K562 (cell line): ENCODE measurements around the gene SPATA16. TPM values are rescaled to one million over a fixed set of nuclear protein-coding genes. Genes with fewer than 3 reads are reported as not detected.
A peak's percentile ranks its signal among the peaks of the same experiment; 100 is the strongest.

Experiments
- CBFA2T2 ChIP-seq: fragments of 450-650 bp; conservative IDR thresholded peaks from 2 replicates; pipeline ENCODE4 v1.6.1; 2017; ENCODE audit warnings: mild to moderate bottlenecking
- CHAMP1 ChIP-seq: fragments of 450-650 bp; IDR thresholded peaks from 2 replicates; pipeline ENCODE4 v1.6.1; 2016; ENCODE audit warnings: mild to moderate bottlenecking
- EP300 ChIP-seq: IDR thresholded peaks from 2 replicates; pipeline ENCODE4 v1.6.1; 2012; ENCODE audit warnings: low read length, improper control_type of control experiment
- ESRRA ChIP-seq: fragments of 450-650 bp; IDR thresholded peaks from 2 replicates; pipeline ENCODE4 v1.6.1; 2014; ENCODE audit warnings: low read depth, mild to moderate bottlenecking, moderate library complexity, borderline replicate concordance
- GABPB2 ChIP-seq: fragments of 250-450 bp; sonication (Bioruptor Pico); conservative IDR thresholded peaks from 2 replicates; pipeline ENCODE4 v1.5.1; 2021; ENCODE audit warnings: mild to moderate bottlenecking
- MCM5 ChIP-seq: fragments of 450-650 bp; IDR thresholded peaks from 2 replicates; pipeline ENCODE4 v1.6.1; 2016; ENCODE audit warnings: low read depth
- MYNN ChIP-seq, 2 experiments: sonication (generic); formaldehyde crosslinking in 1 of 2; IDR thresholded peaks; 2 replicates each; pipeline versions ENCODE4 v1.5.0 to v1.6.1; 2016 to 2020; ENCODE audit warnings: antibody characterized with exemption in 1 of 2, missing genetic modification reagents in 1 of 2
- NFIC ChIP-seq: fragments of 450-650 bp; IDR thresholded peaks from 2 replicates; pipeline ENCODE4 v1.6.1; 2017; ENCODE audit warnings: mild to moderate bottlenecking, inconsistent platforms
- POLR2AphosphoS5 ChIP-seq: IDR thresholded peaks from 2 replicates; pipeline ENCODE4 v1.6.1; 2011; ENCODE audit warnings: mild to moderate bottlenecking, low read depth, low read length, moderate library complexity; ENCODE audit not compliant: control insufficient read depth, insufficient read depth
- SMARCA4 ChIP-seq: fragments of 450-650 bp; IDR thresholded peaks from 2 replicates; pipeline ENCODE4 v1.6.1; 2016
- STAG1 ChIP-seq: sonication (generic); formaldehyde crosslinking; IDR thresholded peaks from 2 replicates; pipeline ENCODE4 v1.5.0; 2020; ENCODE audit warnings: missing genetic modification reagents, borderline replicate concordance
- STAT5A ChIP-seq: IDR thresholded peaks from 2 replicates; pipeline ENCODE4 v1.6.1; 2012; ENCODE audit warnings: low read length, inconsistent platforms, borderline replicate concordance
- TAF7 ChIP-seq: fragments of 450-650 bp; IDR thresholded peaks from 2 replicates; pipeline ENCODE4 v1.6.1; 2016; ENCODE audit warnings: missing genetic modification characterization, missing compliant biosample characterization
- TBL1XR1 ChIP-seq, 2 experiments: IDR thresholded peaks; 2 replicates each; pipeline ENCODE4 v1.6.1; 2012; ENCODE audit warnings: improper control_type of control experiment in 2 of 2, low read length in 2 of 2, mild to moderate bottlenecking in 1 of 2
- TRIM24 ChIP-seq, 2 experiments: fragments of 450-650 bp; IDR thresholded peaks; 2 replicates each; pipeline ENCODE4 v1.6.1; 2016
- TSC22D4 ChIP-seq: fragments of 450-650 bp; IDR thresholded peaks from 2 replicates; pipeline ENCODE4 v1.6.1; 2016; ENCODE audit warnings: missing genetic modification characterization, missing biosample characterization, control low read depth
- ZNF174 ChIP-seq: fragments of 250-450 bp; sonication (Bioruptor Pico); IDR thresholded peaks from 2 replicates; pipeline ENCODE4 v1.4.0; 2020; ENCODE audit warnings: mild to moderate bottlenecking
- ZNF311 ChIP-seq: fragments of 250-450 bp; sonication (Bioruptor Pico); IDR thresholded peaks from 2 replicates; pipeline ENCODE4 v1.4.0; 2020; ENCODE audit warnings: mild to moderate bottlenecking, moderate library complexity
- ZNF436 ChIP-seq: fragments of 250-450, 450-650 bp; sonication (Bioruptor Pico); formaldehyde crosslinking; IDR thresholded peaks from 2 replicates; pipeline ENCODE4 v1.7.0; 2020; ENCODE audit warnings: mild to moderate bottlenecking
- ZSCAN32 ChIP-seq: fragments of 450-650 bp; formaldehyde crosslinking; IDR thresholded peaks from 2 replicates; pipeline ENCODE4 v1.4.0; 2020; ENCODE audit warnings: mild to moderate bottlenecking, moderate library complexity
- polyA plus RNA-seq, 8 experiments: library from polyadenylated mRNA; depleted of rRNA in 4 of 8; stranded (reverse) in 5 of 8; unstranded in 3 of 8; fragments of >200 nt; fragmentation: Nextera tagmentation in 2 of 8; fragmentation: Illumina TruSeq in 1 of 8; extraction: Ambion mirVana in 2 of 8; extraction: Trizol in 1 of 8; gene quantifications; 2 replicates each; pipeline versions ENCODE4 v1.2.1 to v1.2.3, GENCODE V29; 2011 to 2014; ENCODE audit warnings: inconsistent platforms in 1 of 8, missing spikeins in 1 of 8
- total RNA-seq, 7 experiments: library from RNA; depleted of rRNA in 6 of 7; stranded (reverse); fragments of >200 nt in 6 of 7; fragmentation: Illumina TruSeq in 2 of 7; extraction: Trizol in 2 of 7; gene quantifications; 2 replicates each; pipeline versions ENCODE4 v1.2.1 to v1.2.3, GENCODE V29; 2011 to 2021; ENCODE audit warnings: low replicate concordance in 1 of 7
- TF ChIP-seq, protein P1 (sequence below), 2 experiments: fragments of 450-650 bp in 1 of 2; sonication (generic) in 1 of 2; formaldehyde crosslinking in 1 of 2; IDR thresholded peaks in 1 of 2; conservative IDR thresholded peaks in 1 of 2; 2 replicates each; pipeline versions ENCODE4 v1.6.1 to v1.8.1; 2016 to 2023; ENCODE audit warnings: mild to moderate bottlenecking in 2 of 2, moderate library complexity in 2 of 2, inconsistent platforms in 1 of 2, missing genetic modification reagents in 1 of 2
- TF ChIP-seq, protein P2 (sequence below): fragments of 450-650 bp; formaldehyde crosslinking; IDR thresholded peaks from 2 replicates; pipeline ENCODE4 v1.4.0; 2022; ENCODE audit warnings: mild to moderate bottlenecking, moderate library complexity
- TF ChIP-seq, protein P3 (sequence below): fragments of 250-450 bp; sonication (Bioruptor Pico); IDR thresholded peaks from 2 replicates; pipeline ENCODE4 v1.4.0; 2020

SPATA16 gene
- total and polyA plus RNA-seq, 9 of the 15 experiments (the other 6 are each of a cell fraction or from before 2014, with no cell fraction given), result not detected

- TF ChIP-seq CHAMP1, result peak; percentile 66
- TF ChIP-seq SMARCA4, result peak; percentile 92
- no peak for TF ChIP-seq MCM5
- TF ChIP-seq STAT5A, result peak; percentile 65
- TF ChIP-seq CBFA2T2, result peak; percentile 28; the same call in 1 of the 2 replicates
- no peak for TF ChIP-seq ZNF174 (CRISPR knock-in tag)
- TF ChIP-seq TSC22D4, result no peak
- no peak for TF ChIP-seq ESRRA
- TF ChIP-seq GABPB2 (CRISPR knock-in tag), result no peak
- TF ChIP-seq TAF7 (tag), result no peak
- TF ChIP-seq ZNF311, result 0 out of 2 replicates have a peak, but pooled peaks have one; percentile 32
- TF ChIP-seq TRIM24 (IDR thresholded peaks at IDR 0.05), result peak in 1 of 2 experiments; percentile 59; a peak in 2 of 4 replicates
- TF ChIP-seq ZSCAN32 (CRISPR knock-in tag), result no peak
- TF ChIP-seq TBL1XR1 (IDR thresholded peaks at IDR 0.05; ENCODE audit: low read length in 2 of 2), result peak in 1 of 2 experiments; percentile 81; a peak in 2 of 4 replicates
- TF ChIP-seq, protein P1, sequence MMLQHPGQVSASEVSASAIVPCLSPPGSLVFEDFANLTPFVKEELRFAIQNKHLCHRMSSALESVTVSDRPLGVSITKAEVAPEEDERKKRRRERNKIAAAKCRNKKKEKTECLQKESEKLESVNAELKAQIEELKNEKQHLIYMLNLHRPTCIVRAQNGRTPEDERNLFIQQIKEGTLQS (IDR thresholded peaks at IDR 0.05), result peak; percentile 74; the same call in 1 of the 2 replicates
- TF ChIP-seq, protein P1 (CRISPR knock-in tag; conservative IDR thresholded peaks at IDR 0.05), result no peak
- TF ChIP-seq ZNF436, result no peak
- 0 out of 2 replicates have a peak, but pooled peaks have one; percentile 21 for TF ChIP-seq NFIC
- TF ChIP-seq, protein P2, sequence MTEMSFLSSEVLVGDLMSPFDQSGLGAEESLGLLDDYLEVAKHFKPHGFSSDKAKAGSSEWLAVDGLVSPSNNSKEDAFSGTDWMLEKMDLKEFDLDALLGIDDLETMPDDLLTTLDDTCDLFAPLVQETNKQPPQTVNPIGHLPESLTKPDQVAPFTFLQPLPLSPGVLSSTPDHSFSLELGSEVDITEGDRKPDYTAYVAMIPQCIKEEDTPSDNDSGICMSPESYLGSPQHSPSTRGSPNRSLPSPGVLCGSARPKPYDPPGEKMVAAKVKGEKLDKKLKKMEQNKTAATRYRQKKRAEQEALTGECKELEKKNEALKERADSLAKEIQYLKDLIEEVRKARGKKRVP (CRISPR knock-in tag), result peak; percentile 53; the same call in 1 of the 2 replicates
- peak; percentile 87 for TF ChIP-seq EP300
- TF ChIP-seq, protein P3, sequence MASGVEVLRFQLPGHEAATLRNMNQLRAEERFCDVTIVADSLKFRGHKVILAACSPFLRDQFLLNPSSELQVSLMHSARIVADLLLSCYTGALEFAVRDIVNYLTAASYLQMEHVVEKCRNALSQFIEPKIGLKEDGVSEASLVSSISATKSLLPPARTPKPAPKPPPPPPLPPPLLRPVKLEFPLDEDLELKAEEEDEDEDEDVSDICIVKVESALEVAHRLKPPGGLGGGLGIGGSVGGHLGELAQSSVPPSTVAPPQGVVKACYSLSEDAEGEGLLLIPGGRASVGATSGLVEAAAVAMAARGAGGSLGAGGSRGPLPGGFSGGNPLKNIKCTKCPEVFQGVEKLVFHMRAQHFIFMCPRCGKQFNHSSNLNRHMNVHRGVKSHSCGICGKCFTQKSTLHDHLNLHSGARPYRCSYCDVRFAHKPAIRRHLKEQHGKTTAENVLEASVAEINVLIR (CRISPR knock-in tag), result 0 out of 2 replicates have a peak, but pooled peaks have one; percentile 30
- no peak for TF ChIP-seq STAG1 (CRISPR knock-in tag)
- TF ChIP-seq POLR2AphosphoS5, result no peak
- 0 out of 2 replicates have a peak, but pooled peaks have one; percentile 42 for TF ChIP-seq MYNN (IDR thresholded peaks at IDR 0.05)
- no peak for TF ChIP-seq MYNN (CRISPR knock-in tag; IDR thresholded peaks at IDR 0.05)
Measured at GRCh38 chr3:172856795-172857742, 284.0 kb downstream of the SPATA16 start (continued).
